Measurements from ENCODE around the gene MRFAP1L1.

The MRFAP1L1 gene

GRCh38 chr4:6710996-6711395 lies 1.3 kb upstream of the MRFAP1L1 start:
- DNase-seq (ENCODE audit: low spot score), result no peak
- TF ChIP-seq CTCF (IDR thresholded peaks at IDR 0.05; ENCODE audit: extremely low read depth, missing control alignments), result no peak

- TF ChIP-seq CTCF (IDR thresholded peaks at IDR 0.05; ENCODE audit: extremely low read depth, missing control alignments), result no peak
- DNase-seq (ENCODE audit: low spot score), result no peak
Measured at GRCh38 chr4:6710282-6710681, 617 bp upstream of the MRFAP1L1 start.

GRCh38 chr4:6706173-6706572 lies 3.5 kb downstream of the MRFAP1L1 start:
- TF ChIP-seq CTCF (IDR thresholded peaks at IDR 0.05; ENCODE audit: extremely low read depth, missing control alignments), result no peak
- no peak for DNase-seq (ENCODE audit: low spot score)

GRCh38 chr4:6705646-6706045 lies 4.0 kb downstream of the MRFAP1L1 start:
- no peak for TF ChIP-seq CTCF (IDR thresholded peaks at IDR 0.05; ENCODE audit: extremely low read depth, missing control alignments)
- no peak for DNase-seq (ENCODE audit: low spot score)

- DNase-seq (ENCODE audit: low spot score), result no peak
- TF ChIP-seq CTCF (IDR thresholded peaks at IDR 0.05; ENCODE audit: extremely low read depth, missing control alignments), result no peak
Measured at GRCh38 chr4:6703786-6704185, 5.9 kb downstream of the MRFAP1L1 start.

- TF ChIP-seq CTCF (IDR thresholded peaks at IDR 0.05; ENCODE audit: extremely low read depth, missing control alignments), result no peak
- no peak for DNase-seq (ENCODE audit: low spot score)
Measured at GRCh38 chr4:6702761-6703160, 6.9 kb downstream of the MRFAP1L1 start.

GRCh38 chr4:6701371-6701770 lies 8.3 kb downstream of the MRFAP1L1 start:
- DNase-seq (ENCODE audit: low spot score), result no peak
- peak; percentile 41 for TF ChIP-seq CTCF (IDR thresholded peaks at IDR 0.05; ENCODE audit: extremely low read depth, missing control alignments)
